HUES64 (cell line): ENCODE measurements around the gene CGB2.
"Not testable (repeated sequence)": the region's sequence is repeated elsewhere in the genome, so short reads cannot be mapped to it uniquely, and the experiment has no call there.

ENCODE experiments used
- H3K27ac ChIP-seq: 2 replicates; pipeline ENCODE4 v1.7.0; 2013; ENCODE audit warnings: low read depth, low read length, inconsistent platforms
- H3K27me3 ChIP-seq: 2 replicates; pipeline ENCODE4 v1.6.1; 2013; ENCODE audit warnings: mild to moderate bottlenecking, low read length; ENCODE audit not compliant: insufficient read depth
- H3K36me3 ChIP-seq: 2 replicates; pipeline ENCODE4 v1.6.1; 2013; ENCODE audit warnings: mild to moderate bottlenecking, low read length; ENCODE audit not compliant: insufficient read depth
- H3K4me1 ChIP-seq: 2 replicates; pipeline ENCODE4 v1.6.1; 2013; ENCODE audit warnings: mild to moderate bottlenecking, low read length, moderate library complexity; ENCODE audit not compliant: insufficient read depth
- H3K4me3 ChIP-seq: 2 replicates; pipeline ENCODE4 v1.5.1; 2013; ENCODE audit warnings: mild to moderate bottlenecking, low read length, moderate library complexity
- H3K9ac ChIP-seq: 2 replicates; pipeline ENCODE4 v1.6.1; 2013; ENCODE audit warnings: mild to moderate bottlenecking, low read depth, low read length
- H3K9me3 ChIP-seq: 2 replicates; pipeline ENCODE4 v1.6.1; 2013; ENCODE audit warnings: low read depth, low read length; ENCODE audit not compliant: insufficient read depth
- WGBS: fragments of 150-250, 120-280 bp; methylation state at CpG from one replicate; pipeline ENCODE4 v1.1.7; 2013; ENCODE audit warnings: missing lambda C conversion rate; 5-methylcytosine and 5-hydroxymethylcytosine counted together

CGB2 gene

GRCh38 chr19:49011194-49011593 is 20.5 kb upstream of the CGB2 start:
- H3K36me3 ChIP-seq = peaks cover 74% of the 10 kb centered on the region
- WGBS = 90% methylated on average over 17 of the region's 17 CpGs

DNA sequence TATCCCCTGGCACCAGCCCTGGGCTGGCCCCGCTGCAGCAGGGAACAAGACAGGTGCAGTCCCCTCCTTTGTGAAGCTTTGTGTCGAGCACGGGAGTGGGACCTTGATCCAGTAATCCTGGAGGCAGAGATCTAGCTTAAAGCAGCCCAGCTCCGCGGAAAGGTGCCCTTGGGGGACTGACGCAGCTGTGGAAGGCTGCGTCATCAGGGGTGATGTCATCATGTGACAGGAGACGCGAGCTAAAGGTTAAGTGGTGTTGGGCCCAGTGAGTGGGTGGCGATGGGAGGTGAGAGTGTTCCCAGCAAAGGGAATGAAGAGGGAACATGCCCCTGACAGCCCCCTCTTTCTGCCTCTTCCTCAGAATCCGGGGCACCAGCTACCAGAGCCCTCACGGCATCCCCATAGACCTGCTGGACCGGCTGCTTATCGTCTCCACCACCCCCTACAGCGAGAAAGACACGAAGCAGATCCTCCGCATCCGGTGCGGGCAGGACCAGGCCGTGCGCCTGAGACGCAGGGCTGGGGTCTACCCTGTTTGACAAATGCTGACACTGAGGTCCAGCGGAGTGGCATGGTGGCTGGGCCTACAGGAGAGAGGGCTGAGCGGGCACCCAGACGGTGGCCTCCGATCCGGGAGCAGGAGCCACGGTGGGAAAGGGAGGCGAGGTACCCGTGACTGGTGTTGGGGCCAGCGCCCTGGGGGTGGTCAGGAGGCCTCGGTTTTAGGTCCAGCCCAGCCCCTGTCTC is 17.4 kb upstream of the CGB2 start:
- no peaks in the 10 kb centered on the region for H3K9me3 ChIP-seq
- peaks cover 19% of the 10 kb centered on the region for H3K27me3 ChIP-seq
- no peak overlapping the region for H3K27ac ChIP-seq
- no peak overlapping the region for H3K9ac ChIP-seq
- H3K4me1 ChIP-seq = peaks cover 5% of the 10 kb centered on the region; the same call in 1 of the 2 replicates
- 94% methylated on average over 32 of the region's 32 CpGs for WGBS
- no peak overlapping the region for H3K4me3 ChIP-seq
- H3K36me3 ChIP-seq = peaks cover 62% of the 10 kb centered on the region

More at GRCh38 chr19:49011194-49011593, 20.5 kb upstream of the CGB2 start:
- H3K27me3 ChIP-seq = no peaks in the 10 kb centered on the region
- no peak overlapping the region for H3K27ac ChIP-seq
- H3K4me1 ChIP-seq = no peaks in the 10 kb centered on the region
- no peaks in the 10 kb centered on the region for H3K9me3 ChIP-seq
- no peak overlapping the region for H3K4me3 ChIP-seq
- no peak overlapping the region for H3K9ac ChIP-seq

DNA sequence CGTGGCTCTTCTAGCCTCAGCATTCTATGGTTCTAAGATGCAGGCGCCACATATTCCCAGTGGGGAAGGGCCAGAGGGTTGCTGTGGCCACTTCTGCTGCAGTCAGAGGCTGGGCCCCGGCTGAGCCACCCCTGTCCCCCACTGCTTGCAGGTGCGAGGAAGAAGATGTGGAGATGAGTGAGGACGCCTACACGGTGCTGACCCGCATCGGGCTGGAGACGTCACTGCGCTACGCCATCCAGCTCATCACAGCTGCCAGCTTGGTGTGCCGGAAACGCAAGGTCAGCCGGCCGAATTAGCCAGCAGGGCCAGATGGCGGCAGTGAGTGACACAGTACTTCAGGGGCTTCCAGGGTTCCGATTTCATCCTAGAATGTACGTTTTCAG is 16.8 kb upstream of the CGB2 start:
- peaks cover 57% of the 10 kb centered on the region for H3K36me3 ChIP-seq
- peaks cover 5% of the 10 kb centered on the region; the same call in 1 of the 2 replicates for H3K4me1 ChIP-seq
- peaks cover 20% of the 10 kb centered on the region for H3K27me3 ChIP-seq
- no peak overlapping the region for H3K9ac ChIP-seq
- H3K4me3 ChIP-seq = no peak overlapping the region
- no peak overlapping the region for H3K27ac ChIP-seq
- WGBS = 93% methylated on average over 18 of the region's 18 CpGs
- no peaks in the 10 kb centered on the region for H3K9me3 ChIP-seq

DNA sequence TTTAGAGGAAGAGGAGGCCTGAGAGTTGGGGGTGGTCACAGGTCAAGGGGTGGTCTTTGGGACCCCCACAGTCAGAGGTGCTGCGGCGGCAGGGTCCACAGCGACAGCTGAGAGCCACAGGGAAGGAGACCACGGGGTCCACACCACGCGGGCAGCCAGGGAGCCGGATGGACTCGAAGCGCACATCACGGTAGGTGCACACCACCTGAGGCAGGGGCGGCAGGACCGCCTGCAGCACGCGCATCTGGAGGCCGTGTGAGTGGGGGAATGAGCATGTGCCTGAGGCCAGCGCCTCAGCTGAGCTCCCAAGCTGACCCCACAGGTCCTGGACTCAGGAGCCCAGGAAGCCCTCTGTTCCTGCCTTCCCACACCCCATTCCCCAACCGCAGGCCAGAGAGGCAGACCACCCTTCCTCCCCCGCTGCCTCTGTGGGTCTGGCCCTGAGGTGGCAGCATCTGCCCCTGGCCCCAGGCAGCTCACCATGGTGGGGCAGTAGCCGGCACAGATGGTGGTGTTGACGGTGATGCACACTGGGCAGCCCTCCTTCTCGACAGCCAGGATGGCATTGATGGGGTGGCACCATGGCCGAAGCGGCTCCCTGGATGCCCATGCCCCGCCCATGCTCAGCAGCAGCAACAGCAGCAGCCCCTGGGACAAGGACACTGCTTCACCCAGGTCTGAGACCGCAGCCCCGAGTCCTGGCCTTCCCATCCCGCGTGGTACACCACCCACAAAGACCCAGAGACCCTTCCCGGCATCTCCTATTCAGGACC is 15.4 kb upstream of the CGB2 start:
- Histone ChIP-seq H3K9me3 (no peaks in the 10 kb centered on the region), H3K9ac (no peak overlapping the region), H3K27me3 (peaks cover 27% of the 10 kb centered on the region), H3K36me3 (peaks cover 45% of the 10 kb centered on the region), H3K4me3 (no peak overlapping the region), H3K27ac (no peak overlapping the region), H3K4me1 (peaks cover 10% of the 10 kb centered on the region; the same call in 1 of the 2 replicates)
- WGBS = 94% methylated on average over 24 of the region's 29 CpGs

- H3K27me3 ChIP-seq = peaks cover 27% of the 10 kb centered on the region
- H3K9me3 ChIP-seq = no peaks in the 10 kb centered on the region
- peak within 1 kb of the TSS; percentile 51 for H3K4me3 ChIP-seq
- peaks cover 10% of the 10 kb centered on the region; the same call in 1 of the 2 replicates for H3K4me1 ChIP-seq
- 75% methylated on average over 16 of the region's 17 CpGs for WGBS
- 0 out of 2 replicates have a peak within 1 kb of the TSS, but pooled peaks have one; percentile 17 for H3K9ac ChIP-seq
- no peak within 1 kb of the TSS for H3K27ac ChIP-seq
- H3K36me3 ChIP-seq = peaks cover 36% of the 10 kb centered on the region
Measured at GRCh38 chr19:49017041-49017665, 14.5 kb upstream of the CGB2 start, which contains the start of gene LHB. LHB (minus strand) TSS chr19:49017091; CDS start chr19:49017081, 10 bp downstream.

DNA sequence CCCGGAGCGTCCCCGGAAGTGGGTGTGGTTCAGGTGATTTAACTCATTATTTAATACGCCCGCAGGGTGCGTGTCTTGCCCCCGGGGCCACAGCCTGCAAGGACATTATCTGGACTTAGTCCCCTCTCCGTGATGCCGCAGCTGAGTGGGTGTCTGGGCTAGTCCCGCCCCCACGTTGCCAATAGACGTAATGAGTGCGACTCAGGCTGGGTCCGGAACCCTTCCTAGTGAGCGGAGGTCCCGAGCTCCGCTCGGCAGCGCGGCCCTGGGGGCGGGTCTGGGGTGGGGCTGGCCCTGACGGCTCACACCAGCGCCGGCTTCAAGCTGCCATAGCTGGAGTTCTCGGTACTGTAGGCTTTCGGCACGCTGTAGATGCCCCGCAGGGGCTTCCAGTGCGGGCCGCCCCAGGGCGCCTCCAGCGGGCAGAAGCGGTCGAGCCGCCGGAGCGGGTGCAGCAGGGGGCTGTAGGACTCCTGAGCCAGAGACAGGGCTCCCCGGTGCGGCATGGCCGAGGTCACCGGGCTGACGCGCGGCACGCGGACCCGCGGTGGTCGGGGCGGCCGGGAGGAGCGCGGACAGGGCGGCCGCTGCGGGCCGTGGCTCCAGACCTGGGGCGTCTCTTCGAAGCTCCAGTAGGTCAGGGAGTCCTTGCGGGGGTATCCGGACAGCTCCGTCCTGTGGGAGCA is 13.9 kb upstream of the CGB2 start:
- peaks cover 31% of the 10 kb centered on the region for H3K36me3 ChIP-seq
- no peak overlapping the region for H3K27ac ChIP-seq
- H3K4me1 ChIP-seq = peaks cover 10% of the 10 kb centered on the region; the same call in 1 of the 2 replicates
- peak overlapping the region; percentile 51 for H3K4me3 ChIP-seq
- WGBS = 2% methylated on average over 59 of the region's 62 CpGs
- H3K27me3 ChIP-seq = peaks cover 27% of the 10 kb centered on the region
- H3K9me3 ChIP-seq = no peaks in the 10 kb centered on the region
- 0 out of 2 replicates have a peak overlapping the region, but pooled peaks have one; percentile 17 for H3K9ac ChIP-seq

GRCh38 chr19:49018388-49019241 is 13.1 kb upstream of the CGB2 start:
- H3K9ac ChIP-seq, H3K27ac ChIP-seq, H3K9me3 ChIP-seq: not testable (repeated sequence)
- peaks cover 10% of the 10 kb centered on the region; the same call in 1 of the 2 replicates for H3K4me1 ChIP-seq
- peaks cover 27% of the 10 kb centered on the region for H3K36me3 ChIP-seq
- WGBS = 48% methylated on average over 48 of the region's 50 CpGs
- peak overlapping the region; percentile 51 for H3K4me3 ChIP-seq
- H3K27me3 ChIP-seq = peaks cover 27% of the 10 kb centered on the region

- no peak overlapping the region for H3K9ac ChIP-seq
- WGBS = 76% methylated on average over 41 of the region's 41 CpGs
- H3K4me3 ChIP-seq = peak overlapping the region; percentile 34; the same call in 1 of the 2 replicates
Measured at GRCh38 chr19:49019242-49019932, 12.3 kb upstream of the CGB2 start.

GRCh38 chr19:49020342-49020741 is 11.3 kb upstream of the CGB2 start:
- Histone ChIP-seq H3K9ac (no peak overlapping the region), H3K4me3 (no peak overlapping the region), H3K27me3 (peaks cover 27% of the 10 kb centered on the region), H3K4me1 (peaks cover 10% of the 10 kb centered on the region; the same call in 1 of the 2 replicates), H3K27ac (no peak overlapping the region), H3K36me3 (peaks cover 11% of the 10 kb centered on the region), H3K9me3 (no peaks in the 10 kb centered on the region)
- WGBS = 90% methylated on average over 11 of the region's 11 CpGs

More at GRCh38 chr19:49019242-49019932, 12.3 kb upstream of the CGB2 start:
- H3K27me3 ChIP-seq = peaks cover 27% of the 10 kb centered on the region
- H3K27ac ChIP-seq = no peak overlapping the region
- H3K4me1 ChIP-seq = peaks cover 10% of the 10 kb centered on the region; the same call in 1 of the 2 replicates
- H3K36me3 ChIP-seq = peaks cover 20% of the 10 kb centered on the region
- no peaks in the 10 kb centered on the region for H3K9me3 ChIP-seq
